ENCODE data around the gene XIRP1.

XIRP1 gene

GRCh38 chr3:39207361-39208186 is 15.2 kb upstream of the XIRP1 start:
- FAIRE-seq, result no peak

GRCh38 chr3:39205919-39206516 is 13.6 kb upstream of the XIRP1 start:
- FAIRE-seq, result no peak

GRCh38 chr3:39205131-39205530 is 12.7 kb upstream of the XIRP1 start:
- no peak for FAIRE-seq

GRCh38 chr3:39203860-39204259 is 11.5 kb upstream of the XIRP1 start:
- FAIRE-seq, result no peak

- FAIRE-seq, result no peak
Observed at GRCh38 chr3:39203402-39203801, 11.0 kb upstream of the XIRP1 start.

- no peak for FAIRE-seq
Observed at GRCh38 chr3:39202094-39202493, 9.7 kb upstream of the XIRP1 start.

- FAIRE-seq, result no peak
Observed at GRCh38 chr3:39196671-39197356, 4.4 kb upstream of the XIRP1 start.

GRCh38 chr3:39196034-39196433 is 3.6 kb upstream of the XIRP1 start:
- no peak for FAIRE-seq

GRCh38 chr3:39193391-39193790 is 996 bp upstream of the XIRP1 start:
- FAIRE-seq, result no peak

GRCh38 chr3:39191773-39192172 is 622 bp downstream of the XIRP1 start:
- FAIRE-seq, result no peak

GRCh38 chr3:39191111-39191510 is 1.3 kb downstream of the XIRP1 start:
- FAIRE-seq, result no peak

GRCh38 chr3:39190281-39191025 is 1.9 kb downstream of the XIRP1 start:
- FAIRE-seq, result no peak

GRCh38 chr3:39189959-39190269 is 2.5 kb downstream of the XIRP1 start:
- FAIRE-seq, result no peak

- no peak for FAIRE-seq
Observed at GRCh38 chr3:39189150-39189958, 3.0 kb downstream of the XIRP1 start.

GRCh38 chr3:39188271-39189149 is 3.9 kb downstream of the XIRP1 start:
- no peak for FAIRE-seq

- FAIRE-seq, result no peak
Observed at GRCh38 chr3:39187372-39188155, 4.8 kb downstream of the XIRP1 start.

- no peak for FAIRE-seq
Observed at GRCh38 chr3:39186692-39187151, 5.7 kb downstream of the XIRP1 start.

GRCh38 chr3:39185959-39186691 is 6.3 kb downstream of the XIRP1 start:
- FAIRE-seq, result no peak

- no peak for FAIRE-seq
Observed at GRCh38 chr3:39185326-39185958, 7.0 kb downstream of the XIRP1 start.

Measured in colon (tissue), 2 donors.